Karpas-422 (cell line): ENCODE results near the gene MGLL. TPM values are rescaled to one million over a fixed set of nuclear protein-coding genes. Genes with fewer than 3 reads are reported as not detected.

Experiments used
- DNase-seq: peaks from one replicate; pipeline ENCODE4 v3.0.0-alpha.2; 2015
- H2AFZ ChIP-seq: fragments of 200-600 bp; sonication (generic); 2 replicates; pipeline ENCODE4 v1.6.1; 2014; ENCODE audit warnings: antibody characterized with exemption, low read length, mixed read lengths
- H3K27ac ChIP-seq: fragments of 200-600 bp; sonication (generic); 2 replicates; pipeline ENCODE4 v1.5.1; 2014; ENCODE audit warnings: mild to moderate bottlenecking, low read length, moderate library complexity
- H3K27me3 ChIP-seq: fragments of 200-600 bp; sonication (generic); 2 replicates; pipeline ENCODE4 v1.6.1; 2014; ENCODE audit warnings: low read length, mixed read lengths
- H3K36me3 ChIP-seq: fragments of 200-600 bp; sonication (generic); 2 replicates; pipeline ENCODE4 v1.6.1; 2014; ENCODE audit warnings: low read length, mixed read lengths; ENCODE audit not compliant: insufficient read depth
- H3K4me1 ChIP-seq: fragments of 200-600 bp; sonication (generic); 2 replicates; pipeline ENCODE4 v1.6.1; 2014; ENCODE audit warnings: mild to moderate bottlenecking, low read length, mixed read lengths
- H3K4me2 ChIP-seq: fragments of 200-600 bp; sonication (generic); 2 replicates; pipeline ENCODE4 v1.6.1; 2014; ENCODE audit warnings: low read length, low read depth, mild to moderate bottlenecking; ENCODE audit not compliant: poor library complexity, severe bottlenecking
- H3K4me3 ChIP-seq: fragments of 200-600 bp; sonication (generic); 2 replicates; pipeline ENCODE4 v1.5.1; 2014; ENCODE audit warnings: mild to moderate bottlenecking, antibody characterized with exemption, low read length, mixed read lengths
- H3K79me2 ChIP-seq: fragments of 200-600 bp; sonication (generic); 2 replicates; pipeline ENCODE4 v1.6.1; 2014; ENCODE audit warnings: mild to moderate bottlenecking, low read length, mixed read lengths
- H3K9ac ChIP-seq: fragments of 200-600 bp; sonication (generic); 2 replicates; pipeline ENCODE4 v1.6.0; 2014; ENCODE audit warnings: low read length
- H3K9me2 ChIP-seq: fragments of 200-600 bp; sonication (generic), shearing (Covaris generic); replicated peaks from 2 replicates; pipeline ENCODE4 v1.6.0; 2014; ENCODE audit warnings: mild to moderate bottlenecking, low read length, moderate library complexity; ENCODE audit not compliant: insufficient read depth
- H3K9me3 ChIP-seq: fragments of 300-700, 200-600 bp; sonication (generic); 2 replicates; pipeline ENCODE4 v1.6.1; 2014; ENCODE audit warnings: low read length, mixed read lengths
- H4K20me1 ChIP-seq: fragments of 200-600 bp; sonication (generic); 2 replicates; pipeline ENCODE4 v1.6.1; 2014; ENCODE audit warnings: mild to moderate bottlenecking, antibody characterized with exemption, low read length, low read depth; ENCODE audit not compliant: insufficient read depth
- total RNA-seq: library from RNA; depleted of rRNA; stranded (reverse); fragments of >200 nt; shearing (Covaris generic); gene quantifications from 2 replicates; pipeline ENCODE4 v1.2.3, GENCODE V29; 2014; ENCODE audit warnings: low replicate concordance

The MGLL gene
- total RNA-seq, 1 experiment from 2014 or later: 58.0 TPM

GRCh38 chr3:127669541-127670228 is 152.6 kb downstream of the MGLL start:
- Histone ChIP-seq H3K4me3 (no peak overlapping the region), H3K9ac (no peak overlapping the region), H3K79me2 (peaks cover 9% of the 10 kb centered on the region), H3K36me3 (0 out of 2 replicates have a peak, but pooled peaks cover 4% of the 10 kb centered on the region), H3K27me3 (no peaks in the 10 kb centered on the region), H4K20me1 (no peaks in the 10 kb centered on the region), H3K4me2 (no peak overlapping the region), H3K9me2 (no peaks in the 10 kb centered on the region), H2AFZ (no peak overlapping the region), H3K9me3 (no peaks in the 10 kb centered on the region), H3K4me1 (peaks cover 28% of the 10 kb centered on the region), H3K27ac (no peak overlapping the region)
- no peak for DNase-seq

GRCh38 chr3:127668906-127669305 is 153.4 kb downstream of the MGLL start:
- peaks cover 24% of the 10 kb centered on the region for H3K4me1 ChIP-seq

GRCh38 chr3:127667119-127667681 is 155.1 kb downstream of the MGLL start:
- Histone ChIP-seq H3K4me3 (no peak overlapping the region), H3K9me2 (no peaks in the 10 kb centered on the region), H4K20me1 (no peaks in the 10 kb centered on the region), H3K27ac (no peak overlapping the region), H3K4me1 (peaks cover 17% of the 10 kb centered on the region), H2AFZ (no peak overlapping the region), H3K27me3 (no peaks in the 10 kb centered on the region), H3K36me3 (0 out of 2 replicates have a peak, but pooled peaks cover 4% of the 10 kb centered on the region), H3K9ac (no peak overlapping the region), H3K4me2 (no peak overlapping the region), H3K9me3 (no peaks in the 10 kb centered on the region), H3K79me2 (no peaks in the 10 kb centered on the region)
- no peak for DNase-seq

More at GRCh38 chr3:127668906-127669305, 153.4 kb downstream of the MGLL start:
- Histone ChIP-seq H4K20me1 (no peaks in the 10 kb centered on the region), H3K27ac (no peak overlapping the region), H3K9me3 (no peaks in the 10 kb centered on the region), H3K36me3 (0 out of 2 replicates have a peak, but pooled peaks cover 4% of the 10 kb centered on the region), H3K4me3 (no peak overlapping the region), H3K27me3 (no peaks in the 10 kb centered on the region), H3K4me2 (no peak overlapping the region), H3K79me2 (peaks cover 6% of the 10 kb centered on the region), H2AFZ (no peak overlapping the region), H3K9me2 (no peaks in the 10 kb centered on the region), H3K9ac (no peak overlapping the region)
- DNase-seq: no peak

GRCh38 chr3:127666676-127667075 is 155.6 kb downstream of the MGLL start:
- Histone ChIP-seq H4K20me1 (no peaks in the 10 kb centered on the region), H3K36me3 (0 out of 2 replicates have a peak, but pooled peaks cover 4% of the 10 kb centered on the region), H3K9me3 (no peaks in the 10 kb centered on the region), H2AFZ (no peak overlapping the region), H3K27me3 (no peaks in the 10 kb centered on the region), H3K79me2 (no peaks in the 10 kb centered on the region), H3K4me3 (no peak overlapping the region), H3K4me2 (no peak overlapping the region), H3K9me2 (no peaks in the 10 kb centered on the region), H3K9ac (no peak overlapping the region), H3K4me1 (peaks cover 11% of the 10 kb centered on the region), H3K27ac (no peak overlapping the region)
- DNase-seq: no peak

- Histone ChIP-seq H3K9me2 (no peaks in the 10 kb centered on the region), H3K4me2 (no peak overlapping the region), H3K9me3 (no peaks in the 10 kb centered on the region), H3K79me2 (no peaks in the 10 kb centered on the region), H3K4me1 (peaks cover 5% of the 10 kb centered on the region; the same call in 1 of the 2 replicates), H4K20me1 (no peaks in the 10 kb centered on the region), H3K36me3 (0 out of 2 replicates have a peak, but pooled peaks cover 4% of the 10 kb centered on the region), H2AFZ (no peak overlapping the region), H3K9ac (no peak overlapping the region), H3K27me3 (no peaks in the 10 kb centered on the region), H3K27ac (no peak overlapping the region), H3K4me3 (no peak overlapping the region)
- no peak for DNase-seq
Observed at GRCh38 chr3:127665586-127665985, 156.7 kb downstream of the MGLL start.

GRCh38 chr3:127665165-127665564 is 157.2 kb downstream of the MGLL start:
- H3K4me2 ChIP-seq: no peak overlapping the region
- peaks cover 5% of the 10 kb centered on the region; the same call in 1 of the 2 replicates for H3K4me1 ChIP-seq
- no peaks in the 10 kb centered on the region for H4K20me1 ChIP-seq
- H3K9ac ChIP-seq: no peak overlapping the region
- no peaks in the 10 kb centered on the region for H3K9me3 ChIP-seq
- DNase-seq: no peak
- H3K36me3 ChIP-seq: 0 out of 2 replicates have a peak, but pooled peaks cover 4% of the 10 kb centered on the region
- no peaks in the 10 kb centered on the region for H3K79me2 ChIP-seq
- no peak overlapping the region for H3K4me3 ChIP-seq
- no peak overlapping the region for H2AFZ ChIP-seq
- no peak overlapping the region for H3K27ac ChIP-seq
- no peaks in the 10 kb centered on the region for H3K9me2 ChIP-seq
- no peaks in the 10 kb centered on the region for H3K27me3 ChIP-seq

GRCh38 chr3:127663151-127663550 is 159.2 kb downstream of the MGLL start:
- Histone ChIP-seq H3K27ac (no peak overlapping the region), H3K4me3 (no peak overlapping the region), H3K27me3 (no peaks in the 10 kb centered on the region), H3K4me1 (peaks cover 5% of the 10 kb centered on the region; the same call in 1 of the 2 replicates), H3K79me2 (no peaks in the 10 kb centered on the region), H3K4me2 (no peak overlapping the region), H2AFZ (no peak overlapping the region), H3K9ac (no peak overlapping the region), H3K9me2 (no peaks in the 10 kb centered on the region), H3K9me3 (no peaks in the 10 kb centered on the region), H4K20me1 (no peaks in the 10 kb centered on the region), H3K36me3 (0 out of 2 replicates have a peak, but pooled peaks cover 4% of the 10 kb centered on the region)
- no peak for DNase-seq

GRCh38 chr3:127662001-127662469 is 160.3 kb downstream of the MGLL start:
- Histone ChIP-seq H3K4me1 (peaks cover 5% of the 10 kb centered on the region; the same call in 1 of the 2 replicates), H4K20me1 (no peaks in the 10 kb centered on the region), H3K9me3 (no peaks in the 10 kb centered on the region), H2AFZ (no peak overlapping the region), H3K27me3 (no peaks in the 10 kb centered on the region), H3K79me2 (no peaks in the 10 kb centered on the region), H3K4me3 (no peak overlapping the region), H3K36me3 (0 out of 2 replicates have a peak, but pooled peaks cover 4% of the 10 kb centered on the region), H3K4me2 (no peak overlapping the region), H3K9ac (no peak overlapping the region), H3K9me2 (no peaks in the 10 kb centered on the region), H3K27ac (no peak overlapping the region)
- DNase-seq: no peak
